ENCODE measurements around the gene KAZN.
A peak's percentile ranks its signal among the peaks of the same experiment; 100 is the strongest.

KAZN gene

GRCh38 chr1:15062479-15063099 is 464.1 kb downstream of the KAZN start:
- peak; percentile 64 for TF ChIP-seq CTCF (IDR thresholded peaks at IDR 0.05; ENCODE audit: borderline replicate concordance, insufficient read depth, low read depth, low read length)
- no peak overlapping the region for H3K4me3 ChIP-seq (ENCODE audit: low read depth, low read length)

- TF ChIP-seq CTCF (IDR thresholded peaks at IDR 0.05; ENCODE audit: borderline replicate concordance, insufficient read depth, low read depth, low read length) = no peak
- H3K4me3 ChIP-seq (ENCODE audit: low read depth, low read length) = no peak overlapping the region
Measured at GRCh38 chr1:15063346-15063745, 464.9 kb downstream of the KAZN start.

GRCh38 chr1:15063783-15064182 is 465.3 kb downstream of the KAZN start:
- no peak overlapping the region for H3K4me3 ChIP-seq (ENCODE audit: low read depth, low read length)
- no peak for TF ChIP-seq CTCF (IDR thresholded peaks at IDR 0.05; ENCODE audit: borderline replicate concordance, insufficient read depth, low read depth, low read length)

GRCh38 chr1:15064217-15064929 is 465.9 kb downstream of the KAZN start:
- TF ChIP-seq CTCF (IDR thresholded peaks at IDR 0.05; ENCODE audit: borderline replicate concordance, insufficient read depth, low read depth, low read length) = no peak

GRCh38 chr1:15065291-15065690 is 466.8 kb downstream of the KAZN start:
- H3K4me3 ChIP-seq (ENCODE audit: low read depth, low read length) = no peak overlapping the region
- TF ChIP-seq CTCF (IDR thresholded peaks at IDR 0.05; ENCODE audit: borderline replicate concordance, insufficient read depth, low read depth, low read length) = no peak

More at GRCh38 chr1:15064217-15064929, 465.9 kb downstream of the KAZN start:
- H3K4me3 ChIP-seq (ENCODE audit: low read depth, low read length) = no peak overlapping the region

- no peak overlapping the region for H3K4me3 ChIP-seq (ENCODE audit: low read depth, low read length)
- TF ChIP-seq CTCF (IDR thresholded peaks at IDR 0.05; ENCODE audit: borderline replicate concordance, insufficient read depth, low read depth, low read length) = no peak
Measured at GRCh38 chr1:15065736-15066135, 467.3 kb downstream of the KAZN start.

GRCh38 chr1:15066191-15066590 is 467.7 kb downstream of the KAZN start:
- no peak for TF ChIP-seq CTCF (IDR thresholded peaks at IDR 0.05; ENCODE audit: borderline replicate concordance, insufficient read depth, low read depth, low read length)
- no peak overlapping the region for H3K4me3 ChIP-seq (ENCODE audit: low read depth, low read length)
